Fibroblast of villous mesenchyme (primary cell): ENCODE results near the gene TNRC6B. TPM values are rescaled to one million over a fixed set of nuclear protein-coding genes. Genes with fewer than 3 reads are reported as not detected.
A peak's percentile ranks its signal among the peaks of the same experiment; 100 is the strongest.

Experiments used
- DNase-seq: peaks from one replicate; pipeline ENCODE4 v3.0.0-alpha.2; 2010; ENCODE audit warnings: low read depth
- H3K4me3 ChIP-seq: 2 replicates; pipeline ENCODE4 v1.5.1; 2011; ENCODE audit warnings: low read depth, mild to moderate bottlenecking, low read length
- CTCF ChIP-seq: IDR thresholded peaks from 2 replicates; pipeline ENCODE4 v1.5.1; 2012; ENCODE audit warnings: low read depth, mild to moderate bottlenecking, low read length; ENCODE audit not compliant: insufficient read depth
- total RNA-seq: library from RNA; depleted of rRNA; stranded (reverse); fragments of >200 nt; gene quantifications from 2 replicates; pipeline ENCODE4 v1.2.3, GENCODE V29; 2012

Gene TNRC6B
- total RNA-seq, 1 donor, result 23.3 TPM

- no peak overlapping the region for H3K4me3 ChIP-seq
- DNase-seq, result no peak
- no peak for TF ChIP-seq CTCF
These were observed 35.8 kb downstream of the TNRC6B start for GRCh38 chr22:40213478-40213877.

GRCh38 chr22:40215266-40215665, 37.5 kb downstream of the TNRC6B start:
- no peak for DNase-seq

GRCh38 chr22:40216041-40216756, 38.5 kb downstream of the TNRC6B start:
- H3K4me3 ChIP-seq, result no peak overlapping the region
- TF ChIP-seq CTCF, result no peak
- no peak for DNase-seq

More at GRCh38 chr22:40215266-40215665, 37.5 kb downstream of the TNRC6B start:
- H3K4me3 ChIP-seq, result no peak overlapping the region
- no peak for TF ChIP-seq CTCF

GRCh38 chr22:40218152-40218551, 40.4 kb downstream of the TNRC6B start:
- DNase-seq, result no peak
- no peak for TF ChIP-seq CTCF
- H3K4me3 ChIP-seq, result no peak overlapping the region

- DNase-seq, result no peak
- no peak overlapping the region for H3K4me3 ChIP-seq
- TF ChIP-seq CTCF, result no peak
These were observed 41.1 kb downstream of the TNRC6B start for GRCh38 chr22:40218723-40219294.

GRCh38 chr22:40220316-40221054, 42.8 kb downstream of the TNRC6B start:
- H3K4me3 ChIP-seq, result no peak overlapping the region
- no peak for TF ChIP-seq CTCF
- DNase-seq, result peak; percentile 33
